ENCODE data around the gene RUNX2. TPM values are rescaled to one million over a fixed set of nuclear protein-coding genes. Genes with fewer than 3 reads are reported as not detected.
A peak's percentile ranks its signal among the peaks of the same experiment; 100 is the strongest.

The RUNX2 gene
- total RNA-seq, 4 donors from 2014 or later = 0.78 to 2.0 (median 0.94) TPM

DNA sequence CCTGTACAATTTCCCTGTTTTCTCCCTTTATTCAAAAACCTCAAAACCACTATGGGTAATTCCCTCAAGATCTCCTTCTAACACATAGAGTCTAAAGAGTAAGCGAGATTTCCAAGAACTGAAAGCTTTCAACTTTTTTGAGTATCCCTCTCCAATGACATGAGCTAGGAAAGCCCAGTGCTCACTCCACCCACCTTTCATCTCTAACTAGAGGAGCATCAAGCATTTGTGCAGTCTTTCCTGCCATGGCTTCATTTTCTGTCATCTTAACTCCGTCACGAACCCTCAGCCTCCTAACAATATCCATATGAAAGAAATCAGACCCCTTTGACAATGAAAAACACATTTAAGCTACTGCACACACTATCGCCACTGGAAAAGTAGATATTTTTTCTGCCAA lies 141.5 kb downstream of the RUNX2 start:
- H3K4me3 ChIP-seq = no peak overlapping the region
- no peaks in the 10 kb centered on the region for H3K9me3 ChIP-seq
- in situ Hi-C loops (cut with MboI; ENCODE audit: low sequenced_read_pairs in 4 of 4) (no loop called here), intact Hi-C loops (cut with DNase I; ENCODE audit: low total_unique reads) (no loop called here)
- H3K36me3 ChIP-seq = no peaks in the 10 kb centered on the region
- no peak for DNase-seq
- H3K27ac ChIP-seq = no peak overlapping the region
- TF ChIP-seq, protein P1, sequence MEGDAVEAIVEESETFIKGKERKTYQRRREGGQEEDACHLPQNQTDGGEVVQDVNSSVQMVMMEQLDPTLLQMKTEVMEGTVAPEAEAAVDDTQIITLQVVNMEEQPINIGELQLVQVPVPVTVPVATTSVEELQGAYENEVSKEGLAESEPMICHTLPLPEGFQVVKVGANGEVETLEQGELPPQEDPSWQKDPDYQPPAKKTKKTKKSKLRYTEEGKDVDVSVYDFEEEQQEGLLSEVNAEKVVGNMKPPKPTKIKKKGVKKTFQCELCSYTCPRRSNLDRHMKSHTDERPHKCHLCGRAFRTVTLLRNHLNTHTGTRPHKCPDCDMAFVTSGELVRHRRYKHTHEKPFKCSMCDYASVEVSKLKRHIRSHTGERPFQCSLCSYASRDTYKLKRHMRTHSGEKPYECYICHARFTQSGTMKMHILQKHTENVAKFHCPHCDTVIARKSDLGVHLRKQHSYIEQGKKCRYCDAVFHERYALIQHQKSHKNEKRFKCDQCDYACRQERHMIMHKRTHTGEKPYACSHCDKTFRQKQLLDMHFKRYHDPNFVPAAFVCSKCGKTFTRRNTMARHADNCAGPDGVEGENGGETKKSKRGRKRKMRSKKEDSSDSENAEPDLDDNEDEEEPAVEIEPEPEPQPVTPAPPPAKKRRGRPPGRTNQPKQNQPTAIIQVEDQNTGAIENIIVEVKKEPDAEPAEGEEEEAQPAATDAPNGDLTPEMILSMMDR (IDR thresholded peaks at IDR 0.05 in 4 of 5, conservative IDR thresholded peaks at IDR 0.05 in 1 of 5) = no peak
- no peak for TF ChIP-seq POLR2A (IDR thresholded peaks at IDR 0.05)
- H3K4me1 ChIP-seq = no peaks in the 10 kb centered on the region
- ATAC-seq = no peak
- H3K27me3 ChIP-seq = no peaks in the 10 kb centered on the region

DNA sequence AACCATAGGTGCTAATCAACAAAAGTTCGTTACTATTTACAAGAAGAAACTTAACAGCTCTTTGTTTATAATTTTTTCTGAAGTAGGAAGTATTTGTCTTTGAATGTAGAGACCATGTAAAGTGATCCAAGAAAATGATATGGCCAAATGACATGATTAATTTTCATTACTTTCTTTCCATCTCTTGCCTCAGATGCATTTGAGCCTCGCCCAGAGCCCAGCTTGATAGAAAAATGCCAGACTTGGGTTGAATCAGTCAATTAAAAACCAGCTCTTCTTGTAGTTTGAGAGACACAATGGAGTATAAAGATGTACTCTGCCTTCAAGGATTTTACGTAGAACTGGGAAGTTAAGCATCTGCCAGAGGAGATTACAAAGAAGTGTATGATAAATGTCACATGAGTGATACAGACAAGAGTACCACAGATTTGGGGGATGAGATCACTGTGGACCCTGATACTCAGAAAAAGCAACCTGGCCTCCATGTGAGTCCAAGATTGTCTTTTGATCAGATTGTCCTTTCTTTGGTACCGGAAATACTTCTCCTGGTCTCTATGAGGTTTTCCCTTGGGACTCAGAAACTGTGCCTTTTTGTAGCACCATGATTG lies 142.1 kb downstream of the RUNX2 start:
- H3K4me1 ChIP-seq = no peaks in the 10 kb centered on the region
- ATAC-seq (no peak), DNase-seq (no peak)
- TF ChIP-seq, protein P1 (IDR thresholded peaks at IDR 0.05 in 4 of 5, conservative IDR thresholded peaks at IDR 0.05 in 1 of 5) = no peak
- no peak for TF ChIP-seq POLR2A (IDR thresholded peaks at IDR 0.05)
- H3K36me3 ChIP-seq = no peaks in the 10 kb centered on the region
- no peaks in the 10 kb centered on the region for H3K27me3 ChIP-seq
- H3K9me3 ChIP-seq = no peaks in the 10 kb centered on the region
- H3K4me3 ChIP-seq = no peak overlapping the region
- no peak overlapping the region for H3K27ac ChIP-seq
- intact Hi-C loops (cut with DNase I; ENCODE audit: low total_unique reads) = no loop called here
- in situ Hi-C loops (cut with MboI; ENCODE audit: low sequenced_read_pairs in 4 of 4) = no loop called here

DNA sequence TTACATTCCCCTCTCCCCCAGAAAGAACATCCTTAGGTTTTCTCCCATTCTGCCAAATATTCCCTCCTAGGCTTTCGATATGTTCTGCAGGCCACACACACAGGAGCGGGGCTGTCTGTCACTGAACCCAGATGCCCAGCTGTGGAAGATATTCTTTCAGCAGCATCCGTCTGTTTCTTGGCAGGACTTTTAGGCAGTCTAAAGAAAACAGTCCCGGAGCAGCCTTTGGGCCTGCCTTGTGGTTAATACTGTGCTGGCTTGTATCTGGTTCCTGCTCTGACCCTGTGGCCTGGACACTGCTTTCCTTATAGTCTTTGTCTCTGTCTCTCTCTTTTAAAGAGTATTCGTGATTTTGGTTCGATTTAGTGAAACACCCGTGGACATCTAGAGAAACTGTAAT lies 144.3 kb downstream of the RUNX2 start:
- DNase-seq = peak in 1 of 2 donors; percentile 21
- Histone ChIP-seq H3K4me3 (no peak overlapping the region), H3K4me1 (no peaks in the 10 kb centered on the region), H3K9me3 (no peaks in the 10 kb centered on the region), H3K36me3 (no peaks in the 10 kb centered on the region), H3K27me3 (no peaks in the 10 kb centered on the region), H3K27ac (peak overlapping the region in 3 of 4 donors; percentile 3 to 15 (median 8))
- intact Hi-C loops (cut with DNase I; ENCODE audit: low total_unique reads) = no loop called here
- TF ChIP-seq, protein P1 (IDR thresholded peaks at IDR 0.05 in 4 of 5, conservative IDR thresholded peaks at IDR 0.05 in 1 of 5) = no peak
- TF ChIP-seq POLR2A (IDR thresholded peaks at IDR 0.05) = no peak
- ATAC-seq = peak; percentile 54 to 62
- in situ Hi-C loops (cut with MboI; ENCODE audit: low sequenced_read_pairs in 4 of 4) = no loop called here

DNA sequence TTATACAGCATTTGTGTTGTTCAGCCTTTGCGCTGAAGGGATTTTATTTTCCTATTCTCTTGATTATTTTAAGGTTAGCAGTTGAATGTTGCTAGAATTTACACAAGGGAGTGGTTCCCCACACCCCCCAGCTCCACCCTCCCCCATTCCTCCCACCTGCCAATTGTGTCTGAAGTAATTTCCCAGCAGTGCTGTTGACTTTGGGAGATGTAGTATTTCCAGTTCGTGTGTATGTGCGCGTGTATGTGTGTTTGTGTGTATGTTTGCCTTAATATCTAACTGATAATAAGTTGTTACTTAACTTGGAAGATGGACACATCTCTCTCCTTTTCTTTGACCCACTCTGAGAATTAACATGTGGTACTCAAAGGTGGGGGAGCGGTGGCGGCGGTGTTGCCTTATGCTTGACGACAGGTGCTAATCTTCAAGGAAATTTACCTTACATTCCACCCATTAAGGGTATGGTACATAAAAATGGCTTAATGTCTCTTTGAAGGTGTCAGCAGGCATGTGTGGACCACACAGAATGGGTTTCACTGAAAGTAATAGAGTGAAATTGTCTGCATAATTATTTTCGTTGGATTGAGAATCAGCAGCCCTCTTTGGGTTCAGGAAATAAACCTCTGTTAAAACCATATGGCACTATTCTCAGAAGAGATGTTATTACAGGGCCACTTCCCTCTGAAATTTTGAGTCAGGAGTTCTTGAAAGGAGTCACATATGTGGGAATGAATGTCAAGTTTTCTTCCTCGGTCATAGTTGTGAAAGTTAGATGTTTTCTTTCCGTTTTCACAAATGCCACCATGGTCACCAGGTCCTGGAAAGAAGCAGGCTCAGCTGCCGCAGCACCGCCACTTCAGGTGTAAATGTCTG lies 145.2 kb downstream of the RUNX2 start:
- no peaks in the 10 kb centered on the region for H3K4me1 ChIP-seq
- DNase-seq (no peak), ATAC-seq (no peak)
- H3K27me3 ChIP-seq = no peaks in the 10 kb centered on the region
- intact Hi-C loops (cut with DNase I; ENCODE audit: low total_unique reads) = no loop called here
- H3K4me3 ChIP-seq = no peak overlapping the region
- TF ChIP-seq, protein P1 (IDR thresholded peaks at IDR 0.05 in 4 of 5, conservative IDR thresholded peaks at IDR 0.05 in 1 of 5) = no peak
- TF ChIP-seq POLR2A (IDR thresholded peaks at IDR 0.05) = no peak
- H3K36me3 ChIP-seq = no peaks in the 10 kb centered on the region
- in situ Hi-C loops (cut with MboI; ENCODE audit: low sequenced_read_pairs in 4 of 4) = no loop called here
- H3K27ac ChIP-seq = no peak overlapping the region
- no peaks in the 10 kb centered on the region for H3K9me3 ChIP-seq

All from gastrocnemius medialis (tissue), 4 donors.